ENCODE measurements around the gene PRKAG2.
"Not testable (repeated sequence)": the region's sequence is repeated elsewhere in the genome, so short reads cannot be mapped to it uniquely, and the experiment has no call there.

The PRKAG2 gene

GRCh38 chr7:151809864-151810170 lies 67.1 kb downstream of the PRKAG2 start:
- no peak for DNase-seq (ENCODE audit: low read depth)
- no peak overlapping the region for H3K4me3 ChIP-seq (ENCODE audit: low read depth, low read length)

GRCh38 chr7:151809146-151809863 lies 67.6 kb downstream of the PRKAG2 start:
- H3K4me3 ChIP-seq (ENCODE audit: low read depth, low read length), result no peak overlapping the region
- no peak for DNase-seq (ENCODE audit: low read depth)

GRCh38 chr7:151808400-151809145 lies 68.3 kb downstream of the PRKAG2 start:
- H3K4me3 ChIP-seq (ENCODE audit: low read depth, low read length), result no peak overlapping the region
- peak; percentile 59 for DNase-seq (ENCODE audit: low read depth)

GRCh38 chr7:151807846-151808245 lies 69.1 kb downstream of the PRKAG2 start:
- no peak overlapping the region for H3K4me3 ChIP-seq (ENCODE audit: low read depth, low read length)
- DNase-seq (ENCODE audit: low read depth), result no peak

- no peak for DNase-seq (ENCODE audit: low read depth)
- H3K4me3 ChIP-seq (ENCODE audit: low read depth, low read length), result no peak overlapping the region
These were observed 69.8 kb downstream of the PRKAG2 start for GRCh38 chr7:151806952-151807775.

GRCh38 chr7:151806204-151806603 lies 70.7 kb downstream of the PRKAG2 start:
- no peak overlapping the region for H3K4me3 ChIP-seq (ENCODE audit: low read depth, low read length)
- DNase-seq (ENCODE audit: low read depth), result no peak

- DNase-seq (ENCODE audit: low read depth), result no peak
- no peak overlapping the region for H3K4me3 ChIP-seq (ENCODE audit: low read depth, low read length)
These were observed 71.7 kb downstream of the PRKAG2 start for GRCh38 chr7:151805191-151805590.

- DNase-seq (ENCODE audit: low read depth), result no peak
- H3K4me3 ChIP-seq (ENCODE audit: low read depth, low read length), result no peak overlapping the region
These were observed 72.2 kb downstream of the PRKAG2 start for GRCh38 chr7:151804756-151805155.

GRCh38 chr7:151803841-151804240 lies 73.1 kb downstream of the PRKAG2 start:
- no peak overlapping the region for H3K4me3 ChIP-seq (ENCODE audit: low read depth, low read length)
- no peak for DNase-seq (ENCODE audit: low read depth)

GRCh38 chr7:151802469-151802846 lies 74.5 kb downstream of the PRKAG2 start:
- no peak for DNase-seq (ENCODE audit: low read depth)
- H3K4me3 ChIP-seq (ENCODE audit: low read depth, low read length), result no peak overlapping the region

- no peak overlapping the region for H3K4me3 ChIP-seq (ENCODE audit: low read depth, low read length)
- DNase-seq (ENCODE audit: low read depth), result no peak
These were observed 75.0 kb downstream of the PRKAG2 start for GRCh38 chr7:151801782-151802468.

- no peak overlapping the region for H3K4me3 ChIP-seq (ENCODE audit: low read depth, low read length)
- DNase-seq (ENCODE audit: low read depth), result no peak
These were observed 75.6 kb downstream of the PRKAG2 start for GRCh38 chr7:151801291-151801690.

GRCh38 chr7:151800861-151801260 lies 76.1 kb downstream of the PRKAG2 start:
- no peak for DNase-seq (ENCODE audit: low read depth)

GRCh38 chr7:151800391-151800790 lies 76.5 kb downstream of the PRKAG2 start:
- no peak overlapping the region for H3K4me3 ChIP-seq (ENCODE audit: low read depth, low read length)
- DNase-seq (ENCODE audit: low read depth), result no peak

More at GRCh38 chr7:151800861-151801260, 76.1 kb downstream of the PRKAG2 start:
- H3K4me3 ChIP-seq (ENCODE audit: low read depth, low read length), result no peak overlapping the region

GRCh38 chr7:151799506-151799905 lies 77.4 kb downstream of the PRKAG2 start:
- DNase-seq (ENCODE audit: low read depth), result no peak
- no peak overlapping the region for H3K4me3 ChIP-seq (ENCODE audit: low read depth, low read length)

- no peak overlapping the region for H3K4me3 ChIP-seq (ENCODE audit: low read depth, low read length)
- DNase-seq (ENCODE audit: low read depth), result no peak
These were observed 78.0 kb downstream of the PRKAG2 start for GRCh38 chr7:151798851-151799448.

GRCh38 chr7:151797667-151798307 lies 79.1 kb downstream of the PRKAG2 start:
- not testable (repeated sequence) for H3K4me3 ChIP-seq (ENCODE audit: low read depth, low read length)
- DNase-seq (ENCODE audit: low read depth), result peak; percentile 50

- no peak overlapping the region for H3K4me3 ChIP-seq (ENCODE audit: low read depth, low read length)
- DNase-seq (ENCODE audit: low read depth), result no peak
These were observed 79.9 kb downstream of the PRKAG2 start for GRCh38 chr7:151796871-151797537.

Measured in skeletal muscle cell (primary cell).